Gastroesophageal sphincter (tissue), 4 donors: ENCODE measurements around the gene PLAC1. TPM values are rescaled to one million over a fixed set of nuclear protein-coding genes. Genes with fewer than 3 reads are reported as not detected.

Experiments used
- ATAC-seq: fragments of 150-250 bp; one replicate; pipeline ENCODE4 v1.9.1; 2016; ENCODE audit warnings: mild to moderate bottlenecking, moderate library complexity
- H3K27ac ChIP-seq, 4 donors: fragments of 200-600 bp; sonication (generic) in 3 of 4; 1 replicate in 3 of 4; 2 replicates in 1 of 4; pipeline ENCODE4 v1.5.1; 2016 to 2019
- H3K27me3 ChIP-seq: fragments of 200-600 bp; sonication (generic); one replicate; pipeline ENCODE4 v1.5.1; 2019
- H3K36me3 ChIP-seq, 2 donors: fragments of 200-600 bp; sonication (generic); one replicate each; pipeline ENCODE4 v1.5.1; 2019; ENCODE audit warnings: control low read depth in 1 of 2
- H3K4me1 ChIP-seq, 3 donors: fragments of 200-600 bp; sonication (generic); 1 replicate in 2 of 3; 2 replicates in 1 of 3; pipeline ENCODE4 v1.5.1; 2016 to 2019; ENCODE audit warnings: control low read depth in 2 of 3
- H3K4me3 ChIP-seq, 2 donors: fragments of 200-600 bp; sonication (generic); one replicate each; pipeline ENCODE4 v1.5.1; 2019; ENCODE audit warnings: mild to moderate bottlenecking in 1 of 2, moderate library complexity in 1 of 2
- H3K9me3 ChIP-seq, 3 donors: fragments of 200-600 bp; sonication (generic); one replicate each; pipeline ENCODE4 v1.5.1; 2017 to 2019; ENCODE audit warnings: control low read depth in 2 of 3
- EP300 ChIP-seq: sonication (generic); formaldehyde crosslinking; IDR thresholded peaks from one replicate; pipeline ENCODE4 v1.6.1; 2017; ENCODE audit warnings: antibody characterized with exemption, mild to moderate bottlenecking
- POLR2A ChIP-seq, 2 donors: fragments of 450-650 bp; IDR thresholded peaks; one replicate each; pipeline ENCODE4 v1.6.1; 2017; ENCODE audit warnings: antibody characterized with exemption in 2 of 2, mild to moderate bottlenecking in 2 of 2, moderate library complexity in 1 of 2
- POLR2AphosphoS5 ChIP-seq: sonication (generic); formaldehyde crosslinking; IDR thresholded peaks from one replicate; pipeline ENCODE4 v1.6.1; 2017; ENCODE audit warnings: antibody characterized with exemption
- WGBS, 2 donors: methylation state at CpG; one replicate each; pipeline ENCODE4 v1.1.5; 2018; ENCODE audit warnings: low coverage in 1 of 2; 5-methylcytosine and 5-hydroxymethylcytosine counted together
- total RNA-seq, 4 donors: library from RNA; depleted of rRNA; stranded (reverse); fragments of >200 nt; gene quantifications; one replicate each; pipeline ENCODE4 v1.1.0, GENCODE V29; 2016
- TF ChIP-seq, protein P1 (sequence below), 4 experiments: fragments of 200-600 bp in 2 of 4; fragments of 450-650 bp in 2 of 4; sonication (generic) in 1 of 4; IDR thresholded peaks; one replicate each; pipeline ENCODE4 v1.5.1; 2017 to 2019; ENCODE audit warnings: antibody characterized with exemption in 4 of 4, mild to moderate bottlenecking in 2 of 4, moderate library complexity in 2 of 4

PLAC1 gene
- total RNA-seq, 4 donors from 2014 or later, result not detected

DNA sequence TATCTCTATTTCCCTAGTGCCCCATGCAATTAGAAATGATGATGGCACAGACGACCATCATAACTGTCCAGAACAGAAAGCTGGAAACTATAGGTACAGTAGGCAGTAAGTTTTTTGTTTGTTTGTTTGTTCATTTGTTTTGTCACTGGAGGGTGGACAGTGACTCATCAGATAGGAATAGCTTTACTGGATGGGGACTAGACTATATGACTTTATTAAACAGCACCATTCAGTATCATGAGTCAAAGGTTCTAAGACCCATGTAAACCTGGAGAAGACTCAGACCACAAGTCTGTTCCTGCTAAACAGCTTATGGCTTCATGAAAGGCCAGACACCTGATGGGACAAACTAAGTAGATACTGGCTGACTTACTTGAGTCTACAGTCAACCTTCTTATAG lies 38.4 kb downstream of the PLAC1 start:
- H3K27ac ChIP-seq, result no peak overlapping the region
- H3K4me1 ChIP-seq, result no peaks in the 10 kb centered on the region
- no peak overlapping the region for H3K4me3 ChIP-seq
- no peak for ATAC-seq
- TF ChIP-seq POLR2AphosphoS5, result no peak
- H3K27me3 ChIP-seq, result no peaks in the 10 kb centered on the region
- no peaks in the 10 kb centered on the region for H3K9me3 ChIP-seq
- no peaks in the 10 kb centered on the region for H3K36me3 ChIP-seq
- WGBS, 2 donors, result 67 to 100% methylated on average over 1 of the region's 1 CpG

GRCh38 chrX:134613396-134613795 lies 44.9 kb downstream of the PLAC1 start:
- TF ChIP-seq POLR2AphosphoS5, result no peak
- no peak for TF ChIP-seq POLR2A (IDR thresholded peaks at IDR 0.05)
- TF ChIP-seq, protein P1, sequence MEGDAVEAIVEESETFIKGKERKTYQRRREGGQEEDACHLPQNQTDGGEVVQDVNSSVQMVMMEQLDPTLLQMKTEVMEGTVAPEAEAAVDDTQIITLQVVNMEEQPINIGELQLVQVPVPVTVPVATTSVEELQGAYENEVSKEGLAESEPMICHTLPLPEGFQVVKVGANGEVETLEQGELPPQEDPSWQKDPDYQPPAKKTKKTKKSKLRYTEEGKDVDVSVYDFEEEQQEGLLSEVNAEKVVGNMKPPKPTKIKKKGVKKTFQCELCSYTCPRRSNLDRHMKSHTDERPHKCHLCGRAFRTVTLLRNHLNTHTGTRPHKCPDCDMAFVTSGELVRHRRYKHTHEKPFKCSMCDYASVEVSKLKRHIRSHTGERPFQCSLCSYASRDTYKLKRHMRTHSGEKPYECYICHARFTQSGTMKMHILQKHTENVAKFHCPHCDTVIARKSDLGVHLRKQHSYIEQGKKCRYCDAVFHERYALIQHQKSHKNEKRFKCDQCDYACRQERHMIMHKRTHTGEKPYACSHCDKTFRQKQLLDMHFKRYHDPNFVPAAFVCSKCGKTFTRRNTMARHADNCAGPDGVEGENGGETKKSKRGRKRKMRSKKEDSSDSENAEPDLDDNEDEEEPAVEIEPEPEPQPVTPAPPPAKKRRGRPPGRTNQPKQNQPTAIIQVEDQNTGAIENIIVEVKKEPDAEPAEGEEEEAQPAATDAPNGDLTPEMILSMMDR (IDR thresholded peaks at IDR 0.05), result no peak
- no peak for TF ChIP-seq EP300
- 80 to 86% methylated on average over 1 to 2 of the region's 3 CpGs for WGBS, 2 donors
- no peaks in the 10 kb centered on the region for H3K9me3 ChIP-seq
- no peaks in the 10 kb centered on the region for H3K27me3 ChIP-seq
- H3K27ac ChIP-seq, result no peak overlapping the region
- H3K4me3 ChIP-seq, result no peak overlapping the region
- no peaks in the 10 kb centered on the region for H3K36me3 ChIP-seq
- no peak for ATAC-seq
- H3K4me1 ChIP-seq, result no peaks in the 10 kb centered on the region

GRCh38 chrX:134608153-134608552 lies 50.1 kb downstream of the PLAC1 start:
- Histone ChIP-seq H3K27ac (no peak overlapping the region), H3K4me3 (no peak overlapping the region), H3K36me3 (no peaks in the 10 kb centered on the region), H3K27me3 (no peaks in the 10 kb centered on the region), H3K4me1 (no peaks in the 10 kb centered on the region), H3K9me3 (no peaks in the 10 kb centered on the region)
- no peak for ATAC-seq
- TF ChIP-seq, protein P1 (IDR thresholded peaks at IDR 0.05), result no peak
- TF ChIP-seq POLR2AphosphoS5 (no peak), EP300 (no peak), POLR2A (IDR thresholded peaks at IDR 0.05) (no peak)
- whole genome bisulfite sequencing, 2 donors, result 89 to 100% methylated on average over 1 of the region's 1 CpG

GRCh38 chrX:134607523-134607922 lies 50.7 kb downstream of the PLAC1 start:
- TF ChIP-seq, protein P1 (IDR thresholded peaks at IDR 0.05), result no peak
- TF ChIP-seq EP300, result no peak
- TF ChIP-seq POLR2A (IDR thresholded peaks at IDR 0.05), result no peak
- TF ChIP-seq POLR2AphosphoS5, result no peak
- Histone ChIP-seq H3K27ac (no peak overlapping the region), H3K27me3 (no peaks in the 10 kb centered on the region), H3K4me1 (no peaks in the 10 kb centered on the region), H3K9me3 (no peaks in the 10 kb centered on the region), H3K4me3 (no peak overlapping the region), H3K36me3 (no peaks in the 10 kb centered on the region)
- 93 to 100% methylated on average over 1 to 5 of the region's 6 CpGs for WGBS, 2 donors
- ATAC-seq, result no peak

- WGBS, 2 donors, result 33 to 67% methylated on average over 1 to 2 of the region's 4 CpGs
- Histone ChIP-seq H3K9me3 (no peaks in the 10 kb centered on the region), H3K27me3 (no peaks in the 10 kb centered on the region), H3K4me3 (no peak overlapping the region), H3K4me1 (no peaks in the 10 kb centered on the region), H3K27ac (peak overlapping the region in 1 of 4 donors; percentile 22), H3K36me3 (no peaks in the 10 kb centered on the region)
- ATAC-seq, result peak; percentile 21
- no peak for TF ChIP-seq POLR2AphosphoS5
- TF ChIP-seq POLR2A (IDR thresholded peaks at IDR 0.05), result no peak
- TF ChIP-seq, protein P1 (IDR thresholded peaks at IDR 0.05), result no peak
- no peak for TF ChIP-seq EP300
These were observed 53.5 kb downstream of the PLAC1 start for GRCh38 chrX:134604701-134605311.
